CD4-positive, alpha-beta T cell treated with Interleukin-2 at 100 ng/mL for 4 hours (primary cell): Measurements from ENCODE around the gene SCP2.

Source experiments
- DNase-seq: peaks from one replicate; pipeline ENCODE4 v3.0.0-alpha.2; 2020; ENCODE audit warnings: low spot score

SCP2 gene

DNA sequence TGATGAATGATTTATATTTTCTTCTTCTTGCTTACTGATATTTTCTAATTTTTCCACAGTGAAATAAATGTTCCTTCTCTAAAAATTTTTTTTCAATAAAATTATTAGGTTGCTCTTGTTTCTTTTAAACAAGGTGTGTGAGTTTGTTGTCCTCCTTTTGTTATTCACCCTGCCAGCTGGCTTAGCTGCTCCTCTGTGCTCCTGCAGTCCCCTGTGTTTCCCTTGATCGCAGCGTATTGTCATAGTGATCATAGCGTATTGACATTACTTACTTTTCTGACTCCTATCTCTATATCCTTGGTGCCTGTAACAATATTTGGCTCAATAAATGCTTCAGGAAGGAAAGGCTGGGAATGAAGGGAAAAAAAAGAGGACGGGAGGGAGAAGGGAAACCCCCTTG lies 110.1 kb downstream of the SCP2 start:
- no peak for DNase-seq

GRCh38 chr1:53038566-53038965 lies 111.5 kb downstream of the SCP2 start:
- DNase-seq: no peak

GRCh38 chr1:53043271-53043670 lies 116.2 kb downstream of the SCP2 start:
- DNase-seq: no peak

DNA sequence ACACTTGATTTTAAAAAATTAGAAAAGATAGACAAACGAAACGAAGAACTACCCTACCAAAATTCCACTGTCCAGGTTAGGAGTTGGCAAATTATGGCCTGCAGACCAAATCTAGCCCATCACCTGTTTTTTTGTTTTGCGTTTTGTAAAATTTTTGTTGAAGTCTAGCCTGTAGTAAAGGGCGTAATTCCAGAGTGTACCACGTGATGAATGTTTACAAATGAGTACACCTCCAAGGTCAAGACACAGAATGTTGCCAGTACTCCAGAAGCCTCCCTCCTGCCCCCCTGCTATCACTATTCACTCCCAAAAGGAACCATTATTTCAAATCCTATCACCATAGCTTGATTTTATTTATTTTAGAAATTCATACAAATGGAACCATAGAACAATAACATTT lies 117.8 kb downstream of the SCP2 start:
- DNase-seq: no peak

DNA sequence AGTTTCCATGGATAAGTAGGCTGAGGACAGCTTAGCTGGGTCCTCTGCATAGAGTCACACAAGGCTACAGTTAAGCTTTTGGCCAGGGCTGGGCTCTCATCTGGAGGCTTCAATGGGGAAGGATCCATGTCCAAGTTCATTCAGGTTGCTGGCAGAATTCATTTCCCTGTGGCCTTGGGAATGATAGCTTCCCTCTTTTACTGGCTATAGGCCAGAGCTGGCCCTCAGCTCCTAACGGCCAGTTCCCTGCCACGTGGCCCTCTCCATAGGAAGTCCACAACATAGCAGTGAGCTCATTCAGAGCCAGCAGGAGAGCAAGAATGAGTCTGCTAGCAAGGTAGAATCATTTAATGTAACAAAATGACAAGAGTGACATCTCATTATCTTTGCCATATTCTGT lies 119.9 kb downstream of the SCP2 start:
- no peak for DNase-seq

DNA sequence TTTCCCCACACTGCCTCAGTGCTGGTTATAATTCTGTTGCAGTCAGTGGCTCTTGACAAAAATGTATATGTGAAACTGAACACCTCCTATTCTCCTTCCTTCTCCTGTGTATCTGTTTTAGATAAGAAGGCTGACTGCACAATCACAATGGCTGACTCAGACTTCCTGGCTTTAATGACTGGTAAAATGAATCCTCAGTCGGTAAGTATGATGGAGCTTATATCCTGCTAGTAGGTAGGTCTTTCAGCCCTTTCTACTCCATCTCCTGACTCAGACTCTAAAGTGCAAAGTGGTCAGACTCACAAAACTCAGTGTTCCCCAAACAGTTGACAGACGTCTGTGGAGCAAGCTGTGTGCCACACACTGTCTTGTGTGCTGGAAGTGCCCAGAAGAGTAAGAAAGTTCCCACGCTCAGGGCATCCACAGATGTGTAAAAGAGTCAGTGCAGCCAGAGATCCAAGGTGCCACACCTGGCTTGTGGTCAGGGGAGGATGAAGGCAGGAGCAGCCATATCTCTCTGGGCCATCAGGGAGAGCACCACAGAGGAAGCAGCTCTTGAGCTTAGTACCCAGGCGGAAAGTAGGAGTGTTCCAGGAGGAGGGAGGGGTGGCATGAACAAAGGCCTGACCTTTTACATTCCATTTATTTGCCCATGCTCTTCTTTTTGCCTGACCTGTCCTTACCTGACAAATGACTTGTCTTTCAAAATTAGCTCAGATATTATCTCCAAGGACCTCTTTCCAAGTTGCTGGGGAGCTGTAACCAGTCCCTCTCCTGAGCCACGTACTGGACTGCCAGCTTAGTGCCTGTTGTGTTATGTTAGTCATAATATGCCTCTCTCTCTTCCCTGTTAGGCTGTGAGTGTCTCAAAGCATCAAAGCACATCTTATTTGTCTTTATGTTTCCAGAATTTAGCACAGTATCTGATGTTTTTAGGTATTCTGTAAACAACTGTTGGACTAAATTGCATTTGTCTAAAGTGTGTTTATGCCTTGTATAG lies 121.0 kb downstream of the SCP2 start:
- no peak for DNase-seq

- DNase-seq: no peak
Observed at GRCh38 chr1:53048960-53049573, 122.0 kb downstream of the SCP2 start.

DNA sequence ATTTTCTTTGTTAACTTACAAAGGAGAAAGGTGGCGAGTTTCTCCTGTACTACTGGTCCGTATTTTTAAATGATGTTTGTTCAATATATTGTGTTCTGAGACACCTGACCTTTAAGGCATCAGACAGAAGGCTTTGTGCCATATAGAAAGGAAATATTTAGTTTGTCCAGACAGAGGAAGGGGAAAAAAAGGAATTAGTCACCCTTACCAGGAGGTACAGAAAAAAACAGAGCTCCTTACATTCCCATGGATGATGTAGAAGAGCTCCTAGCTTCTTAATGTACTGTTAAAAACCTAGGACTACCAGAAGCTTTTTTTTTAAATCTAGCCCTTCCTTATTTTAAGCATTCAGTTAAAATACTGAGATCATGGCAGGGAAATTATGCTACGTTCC lies 122.5 kb downstream of the SCP2 start:
- no peak for DNase-seq

GRCh38 chr1:53050310-53050709 lies 123.2 kb downstream of the SCP2 start:
- no peak for DNase-seq

DNA sequence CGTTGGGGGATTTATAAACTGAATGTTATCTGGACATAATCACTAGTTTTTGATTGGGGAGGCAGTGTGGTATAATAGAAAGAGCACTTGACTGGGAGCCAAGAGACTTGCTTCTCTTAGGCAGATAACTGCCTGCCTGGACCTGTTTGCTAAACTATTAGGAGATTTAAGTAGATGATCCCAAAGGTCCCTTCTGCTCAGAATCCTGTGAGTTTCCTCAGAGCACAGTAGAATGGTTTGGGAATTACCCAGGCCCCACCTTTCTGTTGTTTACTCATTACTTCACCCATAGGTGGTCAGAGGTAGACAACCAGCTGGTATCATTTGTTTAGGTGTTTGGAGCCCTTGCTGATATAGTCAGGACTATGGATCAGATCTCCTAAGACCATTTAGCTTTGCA lies 124.6 kb downstream of the SCP2 start:
- no peak for DNase-seq

DNA sequence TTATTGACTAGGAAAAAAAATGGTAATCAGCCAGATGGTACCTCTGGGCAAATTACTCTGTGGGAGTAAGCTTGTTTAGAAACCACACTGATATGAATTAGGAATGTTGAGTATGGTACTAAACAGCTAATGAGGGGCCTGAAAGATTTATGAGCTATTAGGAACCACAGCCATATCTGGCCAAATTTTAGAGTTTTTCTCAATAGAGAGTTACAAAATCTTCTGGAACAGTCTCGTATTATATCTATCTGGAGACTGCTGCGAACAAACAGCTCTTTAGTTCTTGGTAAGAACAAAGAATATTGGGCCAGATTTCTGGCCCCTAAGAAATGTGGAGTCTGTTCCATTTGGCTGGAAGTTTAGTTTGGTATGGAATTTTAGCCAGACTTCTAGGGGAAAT lies 130.1 kb downstream of the SCP2 start:
- DNase-seq: no peak

GRCh38 chr1:53060579-53060978 lies 133.5 kb downstream of the SCP2 start:
- DNase-seq: no peak

DNA sequence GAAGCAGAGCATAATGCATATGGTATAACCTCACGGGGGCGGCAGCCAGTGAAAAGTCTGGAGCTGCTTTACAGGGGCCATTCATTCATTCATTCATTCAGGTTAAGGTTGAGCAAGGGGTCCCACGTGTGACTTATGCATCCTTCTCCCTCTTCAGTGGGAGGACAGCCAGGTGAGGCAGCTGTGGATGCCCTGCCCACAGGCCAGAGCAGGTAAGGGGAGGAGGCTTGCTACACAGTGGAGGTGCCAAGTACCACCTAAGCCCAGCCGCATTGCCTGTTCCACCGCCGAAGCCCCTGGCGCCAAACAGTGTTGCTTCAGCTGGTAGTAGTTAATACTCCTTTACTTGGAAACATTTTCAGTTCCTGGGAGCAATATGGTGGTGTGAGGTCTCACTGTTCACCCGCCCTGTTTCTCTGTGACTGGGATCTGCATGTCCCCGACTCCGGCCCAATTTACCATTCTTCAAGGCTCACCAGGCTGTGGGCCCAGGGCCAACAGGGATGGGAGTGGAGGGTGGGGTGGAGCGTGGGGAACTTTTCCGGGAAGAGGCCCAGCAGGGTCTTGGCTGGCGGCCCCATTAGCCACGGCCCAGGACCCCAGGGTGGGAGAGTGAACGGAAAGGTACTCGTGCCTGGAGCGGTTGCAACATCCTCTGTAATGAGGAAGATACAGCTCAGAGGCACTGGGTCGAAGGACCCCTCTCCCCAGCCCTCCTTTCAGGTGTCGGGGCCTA lies 134.2 kb downstream of the SCP2 start:
- DNase-seq: no peak

GRCh38 chr1:53061859-53062707 lies 135.0 kb downstream of the SCP2 start, which contains the start of gene PODN:
Gene PODN (plus strand): TSS chr1:53062213. CDS start chr1:53069856, 7,643 bp downstream.
- DNase-seq: no peak

- DNase-seq: no peak
Observed at GRCh38 chr1:53062708-53063591, 135.9 kb downstream of the SCP2 start.

GRCh38 chr1:53063744-53064515 lies 136.9 kb downstream of the SCP2 start:
- DNase-seq: no peak

DNA sequence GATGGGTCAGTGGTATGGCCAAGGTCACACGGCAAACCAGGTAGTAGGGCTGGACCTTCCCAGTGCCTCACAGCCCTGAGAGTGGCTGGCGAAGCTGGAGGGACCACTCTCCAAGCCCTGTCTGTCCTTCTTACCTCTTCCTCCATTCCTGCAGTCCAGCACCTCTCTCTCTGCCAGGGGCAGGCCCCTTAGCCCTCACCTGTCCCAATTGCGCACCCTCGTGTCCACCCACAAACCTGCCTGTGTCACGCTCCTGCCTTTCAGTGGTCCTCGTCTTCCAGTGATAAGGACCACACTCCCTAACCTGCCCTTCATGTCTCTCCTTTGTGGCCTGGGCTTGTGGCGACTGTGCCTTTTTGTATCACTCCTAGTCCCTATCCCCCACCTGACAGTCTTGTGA lies 138.3 kb downstream of the SCP2 start:
- DNase-seq: no peak

GRCh38 chr1:53066488-53066887 lies 139.4 kb downstream of the SCP2 start:
- no peak for DNase-seq

- no peak for DNase-seq
Observed at GRCh38 chr1:53066891-53067738, 140.0 kb downstream of the SCP2 start.
